Measurements from ENCODE around the gene NME7.

DNA sequence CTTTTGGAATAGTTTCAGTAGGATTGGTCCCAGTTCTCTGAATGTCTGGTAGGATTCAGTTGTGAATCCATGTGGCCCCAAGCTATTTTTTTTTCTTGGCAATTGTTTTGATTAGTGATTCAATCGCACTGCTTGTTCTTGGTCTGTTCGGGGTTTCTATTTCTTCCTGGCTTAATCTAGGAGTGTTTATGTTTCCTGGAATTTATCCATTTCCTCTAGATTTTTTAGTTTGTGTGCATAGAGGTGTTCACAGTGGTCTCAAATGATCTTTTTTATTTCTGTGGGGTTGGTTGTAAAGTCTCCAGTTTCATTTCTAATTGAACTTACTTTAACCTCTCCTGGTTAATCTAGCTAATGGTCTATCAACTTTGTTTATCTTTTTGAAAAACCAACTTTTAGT is 117.6 kb downstream of the NME7 start:
- TF ChIP-seq POLR2A (IDR thresholded peaks at IDR 0.05), result no peak
- TF ChIP-seq, protein P1, sequence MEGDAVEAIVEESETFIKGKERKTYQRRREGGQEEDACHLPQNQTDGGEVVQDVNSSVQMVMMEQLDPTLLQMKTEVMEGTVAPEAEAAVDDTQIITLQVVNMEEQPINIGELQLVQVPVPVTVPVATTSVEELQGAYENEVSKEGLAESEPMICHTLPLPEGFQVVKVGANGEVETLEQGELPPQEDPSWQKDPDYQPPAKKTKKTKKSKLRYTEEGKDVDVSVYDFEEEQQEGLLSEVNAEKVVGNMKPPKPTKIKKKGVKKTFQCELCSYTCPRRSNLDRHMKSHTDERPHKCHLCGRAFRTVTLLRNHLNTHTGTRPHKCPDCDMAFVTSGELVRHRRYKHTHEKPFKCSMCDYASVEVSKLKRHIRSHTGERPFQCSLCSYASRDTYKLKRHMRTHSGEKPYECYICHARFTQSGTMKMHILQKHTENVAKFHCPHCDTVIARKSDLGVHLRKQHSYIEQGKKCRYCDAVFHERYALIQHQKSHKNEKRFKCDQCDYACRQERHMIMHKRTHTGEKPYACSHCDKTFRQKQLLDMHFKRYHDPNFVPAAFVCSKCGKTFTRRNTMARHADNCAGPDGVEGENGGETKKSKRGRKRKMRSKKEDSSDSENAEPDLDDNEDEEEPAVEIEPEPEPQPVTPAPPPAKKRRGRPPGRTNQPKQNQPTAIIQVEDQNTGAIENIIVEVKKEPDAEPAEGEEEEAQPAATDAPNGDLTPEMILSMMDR (IDR thresholded peaks at IDR 0.05), result no peak
